Fibroblast of lung (primary cell): ENCODE data around the gene FBRSL1.

Experiments
- CTCF ChIP-seq, 2 donors: IDR thresholded peaks in 1 of 2; conservative IDR thresholded peaks in 1 of 2; 1 replicate in 1 of 2; 2 replicates in 1 of 2; pipeline ENCODE4 v1.5.1; 2011 to 2012; ENCODE audit warnings: low read length in 2 of 2, control low read depth in 1 of 2, inconsistent platforms in 1 of 2, low read depth in 1 of 2, mild to moderate bottlenecking in 1 of 2
- EZH2 ChIP-seq: IDR thresholded peaks from 2 replicates; pipeline ENCODE4 v1.5.1; 2012; ENCODE audit warnings: low read length, control low read depth, mild to moderate bottlenecking; ENCODE audit errors: missing control alignments

- TF ChIP-seq EZH2: no peak
- TF ChIP-seq CTCF (conservative IDR thresholded peaks at IDR 0.05 in 1 of 2, IDR thresholded peaks at IDR 0.05 in 1 of 2; ENCODE audit: low read depth in 1 of 2, low read length in 2 of 2): no peak
Measured at GRCh38 chr12:132517013-132517739, 27.2 kb downstream of the FBRSL1 start.
